GM06990 (cell line): ENCODE data around the gene CACNA1E.

ENCODE experiments used
- DNase-seq: peaks from one replicate; pipeline ENCODE4 v3.0.0-alpha.2; 2011; ENCODE audit not compliant: insufficient read length; ENCODE audit errors: extremely low read depth
- H3K27me3 ChIP-seq: replicated peaks from 2 replicates; pipeline ENCODE4 v1.6.0; 2011; ENCODE audit warnings: low read length; ENCODE audit not compliant: control insufficient read depth, insufficient read depth
- H3K36me3 ChIP-seq: 2 replicates; pipeline ENCODE4 v1.5.1; 2011; ENCODE audit warnings: low read length; ENCODE audit not compliant: control insufficient read depth, insufficient read depth
- H3K4me3 ChIP-seq: replicated peaks from 2 replicates; pipeline ENCODE4 v1.5.1; 2011; ENCODE audit warnings: low read depth, mild to moderate bottlenecking, control low read depth, low read length
- TF ChIP-seq, protein P1 (sequence below): IDR thresholded peaks from 2 replicates; pipeline ENCODE4 v1.5.1; 2011; ENCODE audit warnings: low read length, control low read depth, mild to moderate bottlenecking, inconsistent platforms; ENCODE audit not compliant: insufficient read depth, poor library complexity, severe bottlenecking

CACNA1E gene

DNA sequence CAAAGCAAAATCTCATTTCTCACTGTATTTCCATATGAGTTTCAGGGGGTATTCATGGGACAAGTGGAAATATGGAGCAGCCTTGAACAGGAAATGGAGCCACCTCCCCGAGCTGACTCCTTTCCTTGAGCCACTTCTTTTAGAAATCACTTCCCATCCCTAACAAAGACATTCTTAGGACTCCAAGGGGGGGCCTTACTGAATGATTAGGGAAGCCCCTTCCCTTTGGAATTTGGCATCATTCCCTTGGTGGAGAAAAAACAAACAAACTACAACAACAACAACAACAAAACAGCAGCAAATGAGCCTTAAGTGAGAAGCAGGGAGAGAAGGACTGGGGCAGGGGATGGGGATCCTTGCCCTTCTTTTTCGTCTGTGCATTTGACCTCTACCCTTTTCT, 299.9 kb downstream of the CACNA1E start:
- Histone ChIP-seq H3K27me3 (no peaks in the 10 kb centered on the region), H3K4me3 (no peak overlapping the region), H3K36me3 (peaks cover 2% of the 10 kb centered on the region)
- TF ChIP-seq, protein P1, sequence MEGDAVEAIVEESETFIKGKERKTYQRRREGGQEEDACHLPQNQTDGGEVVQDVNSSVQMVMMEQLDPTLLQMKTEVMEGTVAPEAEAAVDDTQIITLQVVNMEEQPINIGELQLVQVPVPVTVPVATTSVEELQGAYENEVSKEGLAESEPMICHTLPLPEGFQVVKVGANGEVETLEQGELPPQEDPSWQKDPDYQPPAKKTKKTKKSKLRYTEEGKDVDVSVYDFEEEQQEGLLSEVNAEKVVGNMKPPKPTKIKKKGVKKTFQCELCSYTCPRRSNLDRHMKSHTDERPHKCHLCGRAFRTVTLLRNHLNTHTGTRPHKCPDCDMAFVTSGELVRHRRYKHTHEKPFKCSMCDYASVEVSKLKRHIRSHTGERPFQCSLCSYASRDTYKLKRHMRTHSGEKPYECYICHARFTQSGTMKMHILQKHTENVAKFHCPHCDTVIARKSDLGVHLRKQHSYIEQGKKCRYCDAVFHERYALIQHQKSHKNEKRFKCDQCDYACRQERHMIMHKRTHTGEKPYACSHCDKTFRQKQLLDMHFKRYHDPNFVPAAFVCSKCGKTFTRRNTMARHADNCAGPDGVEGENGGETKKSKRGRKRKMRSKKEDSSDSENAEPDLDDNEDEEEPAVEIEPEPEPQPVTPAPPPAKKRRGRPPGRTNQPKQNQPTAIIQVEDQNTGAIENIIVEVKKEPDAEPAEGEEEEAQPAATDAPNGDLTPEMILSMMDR: no peak
- DNase-seq: no peak

- no peak overlapping the region for H3K4me3 ChIP-seq
- TF ChIP-seq, protein P1: no peak
- no peak for DNase-seq
Observed at GRCh38 chr1:181784039-181784683, 300.8 kb downstream of the CACNA1E start.

GRCh38 chr1:181789395-181789794, 306.1 kb downstream of the CACNA1E start:
- TF ChIP-seq, protein P1: no peak
- Histone ChIP-seq H3K4me3 (no peak overlapping the region), H3K36me3 (peaks cover 2% of the 10 kb centered on the region), H3K27me3 (no peaks in the 10 kb centered on the region)
- no peak for DNase-seq

More at GRCh38 chr1:181784039-181784683, 300.8 kb downstream of the CACNA1E start:
- Histone ChIP-seq H3K27me3 (no peaks in the 10 kb centered on the region), H3K36me3 (peaks cover 2% of the 10 kb centered on the region)

DNA sequence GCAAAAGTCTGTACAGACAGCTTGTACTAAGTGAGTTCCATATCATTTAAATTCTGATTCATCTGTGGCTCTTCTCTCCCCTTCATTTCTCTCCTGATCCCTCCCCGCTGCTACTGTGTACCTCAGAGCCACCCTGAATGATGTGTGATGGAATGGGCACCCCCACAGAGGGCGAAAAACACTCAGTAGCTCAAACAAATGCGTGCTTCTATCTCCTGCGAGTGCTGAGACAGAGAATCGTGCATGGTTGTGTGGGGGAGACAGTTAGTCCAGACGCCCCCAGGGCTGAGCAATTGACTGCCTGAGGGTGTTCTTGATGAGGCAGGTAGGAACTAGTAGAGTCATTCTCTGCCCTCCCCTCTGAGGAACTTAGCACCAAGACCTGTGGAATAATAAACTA, 308.4 kb downstream of the CACNA1E start:
- Histone ChIP-seq H3K36me3 (no peaks in the 10 kb centered on the region; the same call in 1 of the 2 replicates), H3K4me3 (no peak overlapping the region), H3K27me3 (no peaks in the 10 kb centered on the region)
- TF ChIP-seq, protein P1: no peak
- no peak for DNase-seq

GRCh38 chr1:181793831-181794230, 310.5 kb downstream of the CACNA1E start:
- DNase-seq: no peak
- TF ChIP-seq, protein P1: no peak
- Histone ChIP-seq H3K4me3 (no peak overlapping the region), H3K27me3 (no peaks in the 10 kb centered on the region), H3K36me3 (no peaks in the 10 kb centered on the region; the same call in 1 of the 2 replicates)
